Vagina (tissue), 2 donors: Measurements from ENCODE around the gene MIA.

Source experiments
- POLR2A ChIP-seq, 2 donors: fragments of 450-650 bp; IDR thresholded peaks; one replicate each; pipeline ENCODE4 v1.6.1; 2017; ENCODE audit warnings: antibody characterized with exemption in 2 of 2, mild to moderate bottlenecking in 2 of 2, moderate library complexity in 2 of 2
- TF ChIP-seq, protein P1 (sequence below), 3 experiments: fragments of 450-650 bp in 2 of 3; fragments of 200-600 bp in 1 of 3; sonication (generic) in 1 of 3; IDR thresholded peaks; one replicate each; pipeline ENCODE4 v1.5.1; 2017 to 2019; ENCODE audit warnings: antibody characterized with exemption in 3 of 3, mild to moderate bottlenecking in 2 of 3, moderate library complexity in 2 of 3

DNA sequence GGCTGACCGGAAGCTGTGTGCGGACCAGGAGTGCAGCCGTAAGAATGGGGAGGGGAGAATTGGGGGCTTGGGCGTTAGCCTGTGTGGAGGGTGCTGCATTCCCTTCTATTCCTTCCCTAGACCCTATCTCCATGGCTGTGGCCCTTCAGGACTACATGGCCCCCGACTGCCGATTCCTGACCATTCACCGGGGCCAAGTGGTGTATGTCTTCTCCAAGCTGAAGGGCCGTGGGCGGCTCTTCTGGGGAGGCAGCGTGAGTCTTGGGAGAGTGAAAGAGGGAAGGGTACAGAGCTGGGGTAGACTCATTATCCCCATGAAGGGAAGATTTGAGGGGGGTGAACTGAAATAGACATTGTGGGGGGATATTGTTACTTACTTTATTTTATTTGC is 306 bp downstream of the MIA start:
- TF ChIP-seq, protein P1, sequence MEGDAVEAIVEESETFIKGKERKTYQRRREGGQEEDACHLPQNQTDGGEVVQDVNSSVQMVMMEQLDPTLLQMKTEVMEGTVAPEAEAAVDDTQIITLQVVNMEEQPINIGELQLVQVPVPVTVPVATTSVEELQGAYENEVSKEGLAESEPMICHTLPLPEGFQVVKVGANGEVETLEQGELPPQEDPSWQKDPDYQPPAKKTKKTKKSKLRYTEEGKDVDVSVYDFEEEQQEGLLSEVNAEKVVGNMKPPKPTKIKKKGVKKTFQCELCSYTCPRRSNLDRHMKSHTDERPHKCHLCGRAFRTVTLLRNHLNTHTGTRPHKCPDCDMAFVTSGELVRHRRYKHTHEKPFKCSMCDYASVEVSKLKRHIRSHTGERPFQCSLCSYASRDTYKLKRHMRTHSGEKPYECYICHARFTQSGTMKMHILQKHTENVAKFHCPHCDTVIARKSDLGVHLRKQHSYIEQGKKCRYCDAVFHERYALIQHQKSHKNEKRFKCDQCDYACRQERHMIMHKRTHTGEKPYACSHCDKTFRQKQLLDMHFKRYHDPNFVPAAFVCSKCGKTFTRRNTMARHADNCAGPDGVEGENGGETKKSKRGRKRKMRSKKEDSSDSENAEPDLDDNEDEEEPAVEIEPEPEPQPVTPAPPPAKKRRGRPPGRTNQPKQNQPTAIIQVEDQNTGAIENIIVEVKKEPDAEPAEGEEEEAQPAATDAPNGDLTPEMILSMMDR (IDR thresholded peaks at IDR 0.05) = no peak
- no peak for TF ChIP-seq POLR2A (IDR thresholded peaks at IDR 0.05)
